Measurements from ENCODE around the gene CDYL. TPM values are rescaled to one million over a fixed set of nuclear protein-coding genes. Genes with fewer than 3 reads are reported as not detected.

The CDYL gene
- total RNA-seq, 1 experiment from 2014 or later, result 38.4 TPM

- Histone ChIP-seq H3K79me2 (ENCODE audit: low read length) (peaks cover 99% of the 10 kb centered on the region), H3K27ac (ENCODE audit: low read length) (no peak overlapping the region), H3K4me1 (ENCODE audit: insufficient read depth, low read length) (peaks cover 9% of the 10 kb centered on the region; the same call in 1 of the 2 replicates), H3K9ac (ENCODE audit: low read length) (no peak overlapping the region), H4K20me1 (ENCODE audit: low read length) (peaks cover 50% of the 10 kb centered on the region), H3K9me3 (ENCODE audit: low read length) (no peaks in the 10 kb centered on the region), H3K4me3 (ENCODE audit: low read length) (no peak overlapping the region), H3K9me2 (replicated peaks; ENCODE audit: low read length) (no peaks in the 10 kb centered on the region), H2AFZ (ENCODE audit: low read length) (no peak overlapping the region), H3K4me2 (ENCODE audit: low read length) (no peak overlapping the region), H3F3A (ENCODE audit: low read length, unreplicated experiment) (no peaks in the 10 kb centered on the region), H3K27me3 (ENCODE audit: low read length) (no peaks in the 10 kb centered on the region), H3K36me3 (ENCODE audit: low read depth, low read length) (no peaks in the 10 kb centered on the region)
- TF ChIP-seq EZH2phosphoT487 (IDR thresholded peaks at IDR 0.05; ENCODE audit: borderline replicate concordance, low read length), result no peak
- no peak for TF ChIP-seq CTCF (conservative IDR thresholded peaks at IDR 0.05; ENCODE audit: low read depth, low read length)
- no peak for TF ChIP-seq EZH2 (IDR thresholded peaks at IDR 0.05; ENCODE audit: low read length, unreplicated experiment)
- DNase-seq, result no peak
- no TSS peak for BruUV-seq (replicated peaks)
- ChIA-PET POLR2A (ENCODE audit: unreplicated experiment) (no interaction called here), CTCF (interaction anchor here (0.7 kb wide), 1 partner anchor 406 kb away, joined by 3 read pairs; no protein-coding TSS in a partner anchor)
- ATAC-seq, result no peak
- intact Hi-C loops (cut with micrococcal nuclease), result no loop called here
Measured at GRCh38 chr6:4800662-4801061, 24.5 kb downstream of the CDYL start.

- Histone ChIP-seq H3K9me2 (replicated peaks; ENCODE audit: low read length) (no peaks in the 10 kb centered on the region), H3K79me2 (ENCODE audit: low read length) (peaks cover 99% of the 10 kb centered on the region), H3F3A (ENCODE audit: low read length, unreplicated experiment) (no peaks in the 10 kb centered on the region), H3K9me3 (ENCODE audit: low read length) (no peaks in the 10 kb centered on the region), H3K4me1 (ENCODE audit: insufficient read depth, low read length) (peaks cover 9% of the 10 kb centered on the region; the same call in 1 of the 2 replicates), H3K27me3 (ENCODE audit: low read length) (no peaks in the 10 kb centered on the region), H3K9ac (ENCODE audit: low read length) (no peak overlapping the region), H3K27ac (ENCODE audit: low read length) (no peak overlapping the region), H3K4me2 (ENCODE audit: low read length) (no peak overlapping the region), H2AFZ (ENCODE audit: low read length) (no peak overlapping the region), H3K4me3 (ENCODE audit: low read length) (no peak overlapping the region), H3K36me3 (ENCODE audit: low read depth, low read length) (no peaks in the 10 kb centered on the region), H4K20me1 (ENCODE audit: low read length) (peaks cover 50% of the 10 kb centered on the region)
- ATAC-seq, result no peak
- DNase-seq, result no peak
- POLR2A ChIA-PET (ENCODE audit: unreplicated experiment), result no interaction called here
- BruUV-seq (replicated peaks), result no TSS peak
- intact Hi-C loops (cut with micrococcal nuclease), result no loop called here
- CTCF ChIA-PET, result no interaction called here
- TF ChIP-seq CTCF (conservative IDR thresholded peaks at IDR 0.05; ENCODE audit: low read depth, low read length), result no peak
- no peak for TF ChIP-seq EZH2 (IDR thresholded peaks at IDR 0.05; ENCODE audit: low read length, unreplicated experiment)
- no peak for TF ChIP-seq EZH2phosphoT487 (IDR thresholded peaks at IDR 0.05; ENCODE audit: borderline replicate concordance, low read length)
Measured at GRCh38 chr6:4801491-4802110, 25.4 kb downstream of the CDYL start.

GRCh38 chr6:4802312-4802935 lies 26.2 kb downstream of the CDYL start:
- TF ChIP-seq EZH2 (IDR thresholded peaks at IDR 0.05; ENCODE audit: low read length, unreplicated experiment) (no peak), CTCF (conservative IDR thresholded peaks at IDR 0.05; ENCODE audit: low read depth, low read length) (no peak), EZH2phosphoT487 (IDR thresholded peaks at IDR 0.05; ENCODE audit: borderline replicate concordance, low read length) (no peak)
- H3K27me3 ChIP-seq (ENCODE audit: low read length), result no peaks in the 10 kb centered on the region
- H3K79me2 ChIP-seq (ENCODE audit: low read length), result peaks cover 99% of the 10 kb centered on the region
- ChIA-PET CTCF (no interaction called here), POLR2A (ENCODE audit: unreplicated experiment) (no interaction called here)
- H4K20me1 ChIP-seq (ENCODE audit: low read length), result peaks cover 50% of the 10 kb centered on the region
- no peak overlapping the region for H3K4me2 ChIP-seq (ENCODE audit: low read length)
- H3K9me2 ChIP-seq (replicated peaks; ENCODE audit: low read length), result no peaks in the 10 kb centered on the region
- no peak overlapping the region for H3K4me3 ChIP-seq (ENCODE audit: low read length)
- H3K36me3 ChIP-seq (ENCODE audit: low read depth, low read length), result no peaks in the 10 kb centered on the region
- no peak overlapping the region for H3K27ac ChIP-seq (ENCODE audit: low read length)
- no peak overlapping the region for H3K9ac ChIP-seq (ENCODE audit: low read length)
- no peaks in the 10 kb centered on the region for H3K9me3 ChIP-seq (ENCODE audit: low read length)
- intact Hi-C loops (cut with micrococcal nuclease), result no loop called here
- ATAC-seq, result no peak
- DNase-seq, result no peak
- H3K4me1 ChIP-seq (ENCODE audit: insufficient read depth, low read length), result peaks cover 9% of the 10 kb centered on the region; the same call in 1 of the 2 replicates
- no peaks in the 10 kb centered on the region for H3F3A ChIP-seq (ENCODE audit: low read length, unreplicated experiment)
- H2AFZ ChIP-seq (ENCODE audit: low read length), result no peak overlapping the region
- no TSS peak for BruUV-seq (replicated peaks)

All from PC-3 (cell line).